ENCODE results near the gene FAM174C.

The FAM174C gene

DNA sequence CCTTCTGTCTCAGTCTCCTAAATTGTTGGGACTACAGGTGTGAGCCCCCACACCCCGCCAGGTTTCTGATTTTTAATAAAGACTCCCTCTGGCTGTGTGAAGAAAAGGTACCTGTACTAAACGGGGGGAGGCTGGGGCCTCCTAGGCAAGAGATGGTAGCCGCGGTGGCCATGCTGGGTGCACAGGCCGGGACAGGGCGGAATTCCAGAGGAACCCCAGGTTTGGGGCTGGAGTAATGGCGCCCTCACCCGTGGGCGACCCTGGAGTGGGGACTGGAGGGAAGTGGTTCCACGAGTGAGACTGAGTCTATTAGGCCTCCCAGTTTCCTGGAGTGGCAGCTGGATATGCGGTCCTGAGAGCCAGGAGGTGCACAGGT is 35.9 kb upstream of the FAM174C start:
- no peak for DNase-seq (ENCODE audit: low read depth)
- TF ChIP-seq, protein P1, sequence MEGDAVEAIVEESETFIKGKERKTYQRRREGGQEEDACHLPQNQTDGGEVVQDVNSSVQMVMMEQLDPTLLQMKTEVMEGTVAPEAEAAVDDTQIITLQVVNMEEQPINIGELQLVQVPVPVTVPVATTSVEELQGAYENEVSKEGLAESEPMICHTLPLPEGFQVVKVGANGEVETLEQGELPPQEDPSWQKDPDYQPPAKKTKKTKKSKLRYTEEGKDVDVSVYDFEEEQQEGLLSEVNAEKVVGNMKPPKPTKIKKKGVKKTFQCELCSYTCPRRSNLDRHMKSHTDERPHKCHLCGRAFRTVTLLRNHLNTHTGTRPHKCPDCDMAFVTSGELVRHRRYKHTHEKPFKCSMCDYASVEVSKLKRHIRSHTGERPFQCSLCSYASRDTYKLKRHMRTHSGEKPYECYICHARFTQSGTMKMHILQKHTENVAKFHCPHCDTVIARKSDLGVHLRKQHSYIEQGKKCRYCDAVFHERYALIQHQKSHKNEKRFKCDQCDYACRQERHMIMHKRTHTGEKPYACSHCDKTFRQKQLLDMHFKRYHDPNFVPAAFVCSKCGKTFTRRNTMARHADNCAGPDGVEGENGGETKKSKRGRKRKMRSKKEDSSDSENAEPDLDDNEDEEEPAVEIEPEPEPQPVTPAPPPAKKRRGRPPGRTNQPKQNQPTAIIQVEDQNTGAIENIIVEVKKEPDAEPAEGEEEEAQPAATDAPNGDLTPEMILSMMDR (conservative IDR thresholded peaks at IDR 0.05; ENCODE audit: low read length), result no peak
- no peak overlapping the region for H3K4me3 ChIP-seq (ENCODE audit: low read length)

DNA sequence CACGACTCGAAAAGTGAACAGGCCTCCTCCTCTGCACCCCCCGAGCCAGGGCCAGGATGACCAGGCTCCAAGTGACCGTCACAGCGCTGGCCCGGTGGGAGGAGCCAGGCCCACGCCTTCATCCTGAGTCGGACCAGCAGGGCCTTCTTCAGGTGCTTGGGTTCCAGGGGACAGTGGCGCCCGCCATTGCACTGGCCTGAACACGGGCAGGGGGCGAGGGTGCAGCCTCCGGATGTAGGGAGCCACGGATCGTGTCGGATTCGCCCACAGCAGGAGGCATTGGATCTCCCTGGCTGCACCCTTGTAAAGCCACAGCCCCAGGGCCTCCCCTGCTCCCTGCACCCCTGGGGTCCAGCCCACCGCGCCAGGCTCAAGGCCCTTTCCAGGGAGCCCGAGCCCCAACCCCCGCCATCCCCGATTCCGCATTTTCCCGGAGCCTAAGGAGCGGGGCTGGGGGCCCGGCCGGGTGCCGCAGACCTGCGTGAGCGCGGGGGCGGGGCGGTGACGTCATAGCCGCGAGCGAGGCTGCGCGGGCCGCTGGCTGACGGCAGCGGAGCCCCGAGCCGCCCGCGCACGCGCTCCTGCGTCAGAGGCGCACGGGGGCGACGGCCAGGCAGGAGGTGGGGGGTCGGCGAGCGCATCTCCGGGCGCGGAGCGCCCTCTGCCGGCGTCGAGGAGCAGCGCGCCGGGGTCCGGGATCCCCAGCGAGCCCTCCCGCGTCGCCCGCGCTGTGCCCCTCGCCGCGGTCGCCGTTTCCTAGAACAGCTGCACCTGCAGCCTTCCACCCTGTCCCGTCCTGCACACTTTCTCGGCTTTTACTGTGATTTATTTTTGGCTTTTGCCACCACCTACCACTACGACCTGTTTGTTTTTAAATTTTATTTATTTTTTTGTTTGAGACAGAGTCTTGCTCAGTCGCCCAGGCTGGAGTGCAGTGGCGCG is 35.3 kb upstream of the FAM174C start:
- TF ChIP-seq, protein P1 (conservative IDR thresholded peaks at IDR 0.05; ENCODE audit: low read length), result peak; percentile 55
- peak overlapping the region; percentile 52 for H3K4me3 ChIP-seq (ENCODE audit: low read length)
- DNase-seq (ENCODE audit: low read depth), result peak; percentile 82

DNA sequence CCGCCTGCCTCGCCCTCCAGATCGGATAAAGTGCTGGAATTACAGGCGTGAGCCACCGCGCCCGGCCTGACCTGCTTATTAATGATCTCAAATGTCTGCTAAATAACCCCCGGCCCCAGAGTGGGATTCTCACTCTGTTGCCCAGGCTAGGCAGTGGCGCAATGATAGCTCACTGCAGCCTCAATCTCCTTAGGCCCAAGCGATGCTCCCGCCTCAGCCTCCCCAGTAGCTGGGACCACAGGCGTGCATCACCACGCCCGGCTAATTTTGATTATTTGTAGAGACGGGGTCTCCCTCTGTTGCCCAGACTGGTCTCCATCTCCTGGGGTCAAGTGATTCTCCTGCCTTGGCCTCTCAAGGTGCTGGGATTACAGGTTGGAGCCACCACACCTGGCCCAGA is 34.4 kb upstream of the FAM174C start:
- TF ChIP-seq, protein P1 (conservative IDR thresholded peaks at IDR 0.05; ENCODE audit: low read length), result no peak
- DNase-seq (ENCODE audit: low read depth), result no peak
- H3K4me3 ChIP-seq (ENCODE audit: low read length), result no peak overlapping the region

DNA sequence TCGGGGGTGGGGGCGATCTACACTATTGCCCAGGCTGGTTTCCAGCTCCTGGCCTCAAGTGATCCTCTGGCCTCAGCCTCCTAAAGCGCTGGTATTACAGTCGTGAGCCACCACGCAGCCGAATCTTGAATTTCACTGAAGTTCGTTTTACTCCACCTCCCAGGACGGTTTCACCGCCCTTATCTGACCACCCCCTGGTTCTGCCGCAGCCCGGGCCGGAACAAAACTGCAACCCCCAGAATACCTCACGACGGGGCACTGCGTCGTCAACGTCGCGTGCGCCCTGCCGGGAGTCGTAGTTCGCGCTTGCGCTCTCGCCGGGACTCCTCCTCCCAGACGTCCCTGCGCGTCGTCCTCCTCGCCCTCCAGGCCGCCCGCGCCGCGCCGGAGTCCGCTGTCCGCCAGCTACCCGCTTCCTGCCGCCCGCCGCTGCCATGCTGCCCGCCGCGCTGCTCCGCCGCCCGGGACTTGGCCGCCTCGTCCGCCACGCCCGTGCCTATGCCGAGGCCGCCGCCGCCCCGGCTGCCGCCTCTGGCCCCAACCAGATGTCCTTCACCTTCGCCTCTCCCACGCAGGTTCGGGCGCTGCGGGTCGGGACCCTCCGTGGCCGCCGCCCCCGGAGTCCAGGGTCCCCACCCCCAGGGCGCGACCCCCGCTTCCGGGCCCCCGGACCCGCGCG is 33.8 kb upstream of the FAM174C start, which contains the start of gene ATP5F1D:
TSS of gene ATP5F1D (plus strand) at position 335 of the 679 bp plus-strand sequence. CDS start at position 435, 100 bp downstream.
- H3K4me3 ChIP-seq (ENCODE audit: low read length), result peak within 1 kb of the TSS; percentile 76

DNA sequence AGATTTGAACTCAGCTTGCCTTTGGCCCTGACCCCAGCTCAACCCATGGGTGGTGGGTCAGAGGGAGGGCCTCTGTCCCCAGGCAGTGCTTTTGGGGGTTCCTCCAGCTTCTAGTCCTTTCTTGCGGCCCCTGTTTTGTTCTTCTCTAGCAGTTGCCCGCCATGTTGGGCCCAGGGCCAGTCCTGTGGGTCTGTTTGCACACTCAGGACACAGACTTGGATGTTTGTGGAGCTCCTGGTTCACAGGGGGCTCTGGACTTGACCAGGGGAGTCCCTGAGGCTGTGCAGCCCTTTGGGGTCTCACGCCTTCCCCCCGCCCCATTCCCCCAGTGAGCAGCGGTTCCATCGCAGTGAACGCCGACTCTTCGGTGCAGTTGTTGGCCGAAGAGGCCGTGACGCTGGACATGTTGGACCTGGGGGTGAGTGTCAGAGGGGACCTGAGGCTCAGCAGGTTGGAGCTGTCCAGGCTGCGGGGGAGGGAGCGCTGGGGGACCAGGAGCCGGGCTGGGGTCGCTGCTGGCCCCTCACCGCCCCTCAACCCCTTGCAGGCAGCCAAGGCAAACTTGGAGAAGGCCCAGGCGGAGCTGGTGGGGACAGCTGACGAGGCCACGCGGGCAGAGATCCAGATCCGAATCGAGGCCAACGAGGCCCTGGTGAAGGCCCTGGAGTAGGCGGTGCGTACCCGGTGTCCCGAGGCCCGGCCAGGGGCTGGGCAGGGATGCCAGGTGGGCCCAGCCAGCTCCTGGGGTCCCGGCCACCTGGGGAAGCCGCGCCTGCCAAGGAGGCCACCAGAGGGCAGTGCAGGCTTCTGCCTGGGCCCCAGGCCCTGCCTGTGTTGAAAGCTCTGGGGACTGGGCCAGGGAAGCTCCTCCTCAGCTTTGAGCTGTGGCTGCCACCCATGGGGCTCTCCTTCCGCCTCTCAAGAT is 31.3 kb upstream of the FAM174C start:
- H3K4me3 ChIP-seq (ENCODE audit: low read length), result peak overlapping the region; percentile 48
- TF ChIP-seq, protein P1 (conservative IDR thresholded peaks at IDR 0.05; ENCODE audit: low read length), result peak; percentile 80
- DNase-seq (ENCODE audit: low read depth), result peak; percentile 82

More for the DNA sequence above, 33.8 kb upstream of the FAM174C start, which contains the start of gene ATP5F1D:
- DNase-seq (ENCODE audit: low read depth), result peak; percentile 93
- TF ChIP-seq, protein P1 (conservative IDR thresholded peaks at IDR 0.05; ENCODE audit: low read length), result no peak

DNA sequence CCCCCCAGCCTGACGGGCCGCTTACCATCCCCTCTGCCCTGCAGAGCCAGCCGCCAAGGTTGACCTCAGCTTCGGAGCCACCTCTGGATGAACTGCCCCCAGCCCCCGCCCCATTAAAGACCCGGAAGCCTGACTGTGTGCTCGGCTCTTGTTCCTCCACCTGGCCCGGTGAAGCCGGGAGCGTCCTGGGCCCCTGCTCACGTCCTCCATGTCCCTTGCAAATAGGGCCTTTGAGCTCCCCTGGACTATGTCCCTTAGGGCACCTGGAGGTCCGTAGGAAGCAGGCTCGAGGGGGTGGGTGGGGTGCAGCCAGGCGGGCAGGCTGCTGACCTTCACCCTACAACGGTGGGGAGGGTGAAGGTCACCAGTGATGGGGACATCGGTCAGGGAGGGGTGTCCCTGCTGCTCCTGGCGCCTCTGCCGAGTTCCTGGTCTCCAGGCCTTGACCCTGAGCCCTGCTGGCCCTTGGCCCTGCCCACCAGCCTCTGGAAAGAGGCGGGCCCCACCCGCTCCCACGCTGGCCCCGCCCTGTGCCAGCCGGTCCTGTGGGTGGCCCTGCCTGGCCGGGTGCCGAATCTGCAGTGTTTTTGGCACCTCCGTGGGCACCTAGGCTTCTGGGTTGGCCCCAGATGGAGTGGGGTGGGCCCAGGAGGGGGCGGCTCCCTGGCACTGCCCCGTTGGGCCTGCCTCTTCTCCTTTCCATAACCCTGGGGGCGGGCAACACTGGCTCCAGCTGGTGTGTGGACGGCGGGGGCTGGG is 30.5 kb upstream of the FAM174C start:
- no peak for DNase-seq (ENCODE audit: low read depth)
- TF ChIP-seq, protein P1 (conservative IDR thresholded peaks at IDR 0.05; ENCODE audit: low read length), result no peak
- peak overlapping the region; percentile 48 for H3K4me3 ChIP-seq (ENCODE audit: low read length)

Data from AG10803 (cell line).